ENCODE measurements around the gene TJP2.

Gene TJP2

DNA sequence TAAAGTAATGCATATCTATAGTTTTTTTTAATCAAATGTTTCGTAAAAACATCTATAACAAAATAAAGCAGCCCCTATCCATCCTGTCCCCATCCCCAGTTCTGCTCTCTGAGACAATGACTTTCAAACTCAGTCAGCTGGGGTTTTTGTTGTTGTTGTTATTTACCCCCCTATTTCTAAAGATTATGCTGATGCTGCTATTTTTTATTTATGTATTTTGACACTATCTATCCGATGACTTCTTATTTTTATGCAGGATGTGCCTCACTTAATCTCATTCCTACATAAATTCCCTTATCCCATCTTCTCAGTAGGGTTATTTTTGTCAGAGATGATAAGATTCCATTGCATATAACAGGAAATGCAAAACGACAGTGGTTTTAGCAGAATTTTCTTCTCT, 105.7 kb downstream of the TJP2 start:
- H3K27me3 ChIP-seq, result no peaks in the 10 kb centered on the region
- H3K4me1 ChIP-seq, result peaks cover 0 to 9% (median 3%) of the 10 kb centered on the region in 4 donors
- H3K9me3 ChIP-seq, result peaks cover 0 to 2% (median 0%) of the 10 kb centered on the region in 3 donors
- H3K4me3 ChIP-seq, result no peak overlapping the region
- no peak overlapping the region for H3K27ac ChIP-seq
- no peaks in the 10 kb centered on the region for H3K36me3 ChIP-seq
- DNase-seq, result no peak
- intact Hi-C loops (cut with DNase I; ENCODE audit: low total_unique reads), result no loop called here
- TF ChIP-seq, protein P1, sequence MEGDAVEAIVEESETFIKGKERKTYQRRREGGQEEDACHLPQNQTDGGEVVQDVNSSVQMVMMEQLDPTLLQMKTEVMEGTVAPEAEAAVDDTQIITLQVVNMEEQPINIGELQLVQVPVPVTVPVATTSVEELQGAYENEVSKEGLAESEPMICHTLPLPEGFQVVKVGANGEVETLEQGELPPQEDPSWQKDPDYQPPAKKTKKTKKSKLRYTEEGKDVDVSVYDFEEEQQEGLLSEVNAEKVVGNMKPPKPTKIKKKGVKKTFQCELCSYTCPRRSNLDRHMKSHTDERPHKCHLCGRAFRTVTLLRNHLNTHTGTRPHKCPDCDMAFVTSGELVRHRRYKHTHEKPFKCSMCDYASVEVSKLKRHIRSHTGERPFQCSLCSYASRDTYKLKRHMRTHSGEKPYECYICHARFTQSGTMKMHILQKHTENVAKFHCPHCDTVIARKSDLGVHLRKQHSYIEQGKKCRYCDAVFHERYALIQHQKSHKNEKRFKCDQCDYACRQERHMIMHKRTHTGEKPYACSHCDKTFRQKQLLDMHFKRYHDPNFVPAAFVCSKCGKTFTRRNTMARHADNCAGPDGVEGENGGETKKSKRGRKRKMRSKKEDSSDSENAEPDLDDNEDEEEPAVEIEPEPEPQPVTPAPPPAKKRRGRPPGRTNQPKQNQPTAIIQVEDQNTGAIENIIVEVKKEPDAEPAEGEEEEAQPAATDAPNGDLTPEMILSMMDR (IDR thresholded peaks at IDR 0.05), result no peak

DNA sequence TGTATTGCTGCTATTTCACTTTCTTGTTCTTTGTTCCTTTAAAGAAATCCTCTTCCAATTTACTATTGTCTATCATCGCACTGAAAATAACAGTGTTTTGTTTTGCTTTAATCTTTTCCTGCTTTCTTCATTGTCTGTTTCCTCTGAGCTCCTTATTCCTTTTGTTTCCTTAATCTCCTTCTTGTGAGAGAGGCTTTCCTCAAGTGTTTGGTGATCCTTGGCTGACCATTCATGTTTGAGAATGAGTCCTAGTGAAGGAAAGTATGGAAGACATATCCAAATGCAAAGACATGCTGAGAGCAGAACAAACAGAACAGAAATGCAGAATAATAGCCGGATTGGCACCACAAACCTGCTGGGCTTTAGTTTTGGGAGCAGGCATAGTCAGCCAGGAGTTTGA, 108.9 kb downstream of the TJP2 start:
- intact Hi-C loops (cut with DNase I; ENCODE audit: low total_unique reads), result no loop called here
- H3K36me3 ChIP-seq, result no peaks in the 10 kb centered on the region
- no peak for DNase-seq
- TF ChIP-seq, protein P1 (IDR thresholded peaks at IDR 0.05), result no peak
- H3K27me3 ChIP-seq, result no peaks in the 10 kb centered on the region
- no peak overlapping the region for H3K27ac ChIP-seq
- no peak overlapping the region for H3K4me3 ChIP-seq
- H3K9me3 ChIP-seq, result peaks cover 0 to 3% (median 0%) of the 10 kb centered on the region in 3 donors
- no peaks in the 10 kb centered on the region for H3K4me1 ChIP-seq

DNA sequence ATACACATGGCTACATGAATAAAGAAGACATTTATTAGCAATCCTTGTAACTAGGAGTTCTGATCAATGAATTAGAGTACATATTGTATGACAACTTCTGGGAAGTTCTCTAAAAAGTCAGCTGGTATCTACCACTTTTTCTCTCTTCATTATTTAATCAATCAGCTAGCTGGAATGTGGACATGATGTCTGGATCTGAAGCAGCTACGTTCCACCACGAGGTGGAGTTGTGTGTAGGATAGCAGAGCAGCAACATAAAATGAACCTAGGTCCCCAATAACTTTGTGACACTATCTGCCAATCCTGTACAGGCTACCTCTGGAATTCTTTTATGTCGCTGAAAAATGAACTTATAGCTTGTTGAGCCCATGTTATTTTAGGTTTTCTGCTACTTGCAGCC, 118.0 kb downstream of the TJP2 start:
- H3K27ac ChIP-seq, result no peak overlapping the region
- no peak for DNase-seq
- H3K27me3 ChIP-seq, result no peaks in the 10 kb centered on the region
- H3K9me3 ChIP-seq, result no peaks in the 10 kb centered on the region
- no peak overlapping the region for H3K4me3 ChIP-seq
- peaks cover 0 to 5% (median 0%) of the 10 kb centered on the region in 4 donors for H3K4me1 ChIP-seq
- TF ChIP-seq, protein P1 (IDR thresholded peaks at IDR 0.05), result no peak
- H3K36me3 ChIP-seq, result no peaks in the 10 kb centered on the region
- intact Hi-C loops (cut with DNase I; ENCODE audit: low total_unique reads), result no loop called here

DNA sequence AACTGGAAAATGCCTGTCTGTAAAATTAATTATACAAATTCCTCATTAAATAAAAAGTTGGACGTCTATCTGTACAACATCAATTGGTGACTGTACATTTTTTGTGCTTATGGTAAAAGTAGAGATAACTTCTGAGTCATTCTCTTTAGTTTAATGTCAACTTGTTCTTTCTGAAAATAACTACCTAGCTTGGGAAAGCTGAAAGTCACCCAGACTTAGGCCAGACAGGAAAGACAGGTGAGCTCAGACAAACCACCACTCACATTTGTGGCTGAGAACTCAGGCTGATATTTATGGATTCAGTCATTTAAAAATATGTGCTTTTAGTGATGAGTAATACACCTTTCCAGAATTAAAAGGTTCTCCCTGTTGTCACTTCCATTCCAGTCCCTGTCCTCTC, 119.1 kb downstream of the TJP2 start:
- H3K4me1 ChIP-seq, result peaks cover 0 to 5% (median 0%) of the 10 kb centered on the region in 4 donors
- no peak overlapping the region for H3K27ac ChIP-seq
- no peaks in the 10 kb centered on the region for H3K9me3 ChIP-seq
- intact Hi-C loops (cut with DNase I; ENCODE audit: low total_unique reads), result no loop called here
- no peaks in the 10 kb centered on the region for H3K36me3 ChIP-seq
- no peak overlapping the region for H3K4me3 ChIP-seq
- DNase-seq, result no peak
- TF ChIP-seq, protein P1 (IDR thresholded peaks at IDR 0.05), result no peak
- H3K27me3 ChIP-seq, result no peaks in the 10 kb centered on the region

DNA sequence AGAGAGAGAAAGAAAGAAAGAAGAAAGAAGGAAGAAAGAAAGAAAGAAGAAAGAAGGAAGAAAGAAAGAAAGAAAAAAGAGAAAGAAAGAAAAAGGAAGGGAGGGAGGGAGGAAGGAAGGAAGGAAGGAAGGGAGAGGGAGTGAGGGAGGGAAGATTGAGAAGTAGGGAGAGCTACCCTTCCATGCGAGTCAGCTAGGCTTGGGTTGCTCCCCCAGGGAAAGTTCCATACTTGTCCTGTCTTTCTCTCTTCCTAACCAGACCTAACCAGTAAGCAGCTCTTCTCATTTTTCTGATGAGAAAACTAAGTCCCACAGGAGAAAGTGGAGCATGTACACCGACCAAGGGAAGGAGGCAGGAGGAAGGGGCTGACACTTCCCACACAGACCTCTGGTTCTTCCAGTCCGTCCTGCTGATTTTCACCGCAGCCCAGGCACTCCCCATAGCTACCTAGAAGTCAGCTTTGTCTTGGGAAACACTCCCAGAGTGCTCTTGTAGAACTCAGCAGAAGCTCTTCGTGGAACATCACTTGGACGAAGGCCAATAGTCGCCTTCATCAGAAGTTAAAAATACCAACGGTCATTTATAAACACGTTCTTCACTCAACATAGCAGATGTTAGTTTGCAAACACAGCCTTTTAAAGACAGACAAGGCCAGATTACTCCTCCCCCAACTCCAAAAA, 121.9 kb downstream of the TJP2 start:
- intact Hi-C loops (cut with DNase I; ENCODE audit: low total_unique reads), result no loop called here
- Histone ChIP-seq H3K36me3 (no peaks in the 10 kb centered on the region), H3K4me1 (peaks cover 0 to 5% (median 0%) of the 10 kb centered on the region in 4 donors), H3K27ac (no peak overlapping the region), H3K4me3 (no peak overlapping the region), H3K9me3 (no peaks in the 10 kb centered on the region), H3K27me3 (no peaks in the 10 kb centered on the region)
- TF ChIP-seq, protein P1 (IDR thresholded peaks at IDR 0.05), result no peak
- DNase-seq, result no peak

Data from tibial artery (tissue), 4 donors.